RWPE2 (cell line): ENCODE measurements around the gene MALRD1.
A peak's percentile ranks its signal among the peaks of the same experiment; 100 is the strongest.

Experiments used
- ATAC-seq: fragments of 200-7000 bp; cut with Tn5 transposase; 3 replicates; pipeline ENCODE4 v1.9.1; 2021; ENCODE audit warnings: low read depth
- DNase-seq: peaks from one replicate; pipeline ENCODE4 v3.0.0-alpha.2; 2020; ENCODE audit warnings: low spot score
- H3K27ac ChIP-seq: fragments of 450-650 bp; 2 replicates; pipeline ENCODE4 v1.5.1; 2017; ENCODE audit warnings: mild to moderate bottlenecking; ENCODE audit not compliant: poor library complexity, severe bottlenecking
- H3K27me3 ChIP-seq: fragments of 250-450 bp; sonication (Bioruptor Pico); 2 replicates; pipeline ENCODE4 v1.5.1; 2021; ENCODE audit warnings: mild to moderate bottlenecking, moderate library complexity; ENCODE audit not compliant: insufficient read depth, poor library complexity, severe bottlenecking
- H3K36me3 ChIP-seq: fragments of 250-450 bp; sonication (Bioruptor Pico); 2 replicates; pipeline ENCODE4 v1.5.1; 2020; ENCODE audit warnings: low read depth, mild to moderate bottlenecking, moderate library complexity
- H3K4me1 ChIP-seq: fragments of 250-450 bp; sonication (Bioruptor Pico); 2 replicates; pipeline ENCODE4 v1.5.1; 2021; ENCODE audit warnings: mild to moderate bottlenecking, moderate library complexity; ENCODE audit not compliant: insufficient read depth, poor library complexity, severe bottlenecking
- H3K4me3 ChIP-seq: fragments of 250-450 bp; sonication (Bioruptor Pico); 2 replicates; pipeline ENCODE4 v1.5.1; 2021; ENCODE audit warnings: mild to moderate bottlenecking, moderate library complexity; ENCODE audit not compliant: severe bottlenecking
- H3K9me3 ChIP-seq: fragments of 250-450 bp; sonication (Bioruptor Pico); 2 replicates; pipeline ENCODE4 v1.5.1; 2021; ENCODE audit warnings: mild to moderate bottlenecking, moderate library complexity; ENCODE audit not compliant: severe bottlenecking
- TF ChIP-seq, protein P1 (sequence below): fragments of 450-650 bp; IDR thresholded peaks from one replicate; pipeline ENCODE4 v1.5.1; 2017; ENCODE audit warnings: mild to moderate bottlenecking, moderate library complexity; ENCODE audit not compliant: poor library complexity, severe bottlenecking

The MALRD1 gene

DNA sequence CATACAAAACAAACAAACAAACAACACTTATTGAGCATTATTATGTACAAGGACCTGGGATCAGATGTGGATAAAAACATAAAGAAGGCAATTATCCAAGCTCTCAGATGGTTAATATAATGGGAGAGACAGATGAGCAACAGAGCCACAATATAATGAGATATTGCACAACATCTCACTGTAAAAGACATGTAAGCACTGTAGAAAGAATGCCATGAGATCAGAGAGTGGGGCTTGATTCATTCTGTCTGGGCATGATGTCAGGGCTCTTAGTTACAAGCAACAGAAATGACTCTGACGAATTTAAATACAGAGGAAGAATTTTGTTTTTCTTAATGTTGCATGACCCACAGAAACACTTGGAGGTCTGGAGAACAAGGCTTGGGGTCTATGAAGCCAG is 602.9 kb downstream of the MALRD1 start:
- Histone ChIP-seq H3K27me3 (no peaks in the 10 kb centered on the region), H3K4me1 (peaks cover 15% of the 10 kb centered on the region), H3K27ac (peak overlapping the region; percentile 39), H3K4me3 (no peak overlapping the region), H3K36me3 (no peaks in the 10 kb centered on the region), H3K9me3 (peaks cover 3% of the 10 kb centered on the region)
- TF ChIP-seq, protein P1, sequence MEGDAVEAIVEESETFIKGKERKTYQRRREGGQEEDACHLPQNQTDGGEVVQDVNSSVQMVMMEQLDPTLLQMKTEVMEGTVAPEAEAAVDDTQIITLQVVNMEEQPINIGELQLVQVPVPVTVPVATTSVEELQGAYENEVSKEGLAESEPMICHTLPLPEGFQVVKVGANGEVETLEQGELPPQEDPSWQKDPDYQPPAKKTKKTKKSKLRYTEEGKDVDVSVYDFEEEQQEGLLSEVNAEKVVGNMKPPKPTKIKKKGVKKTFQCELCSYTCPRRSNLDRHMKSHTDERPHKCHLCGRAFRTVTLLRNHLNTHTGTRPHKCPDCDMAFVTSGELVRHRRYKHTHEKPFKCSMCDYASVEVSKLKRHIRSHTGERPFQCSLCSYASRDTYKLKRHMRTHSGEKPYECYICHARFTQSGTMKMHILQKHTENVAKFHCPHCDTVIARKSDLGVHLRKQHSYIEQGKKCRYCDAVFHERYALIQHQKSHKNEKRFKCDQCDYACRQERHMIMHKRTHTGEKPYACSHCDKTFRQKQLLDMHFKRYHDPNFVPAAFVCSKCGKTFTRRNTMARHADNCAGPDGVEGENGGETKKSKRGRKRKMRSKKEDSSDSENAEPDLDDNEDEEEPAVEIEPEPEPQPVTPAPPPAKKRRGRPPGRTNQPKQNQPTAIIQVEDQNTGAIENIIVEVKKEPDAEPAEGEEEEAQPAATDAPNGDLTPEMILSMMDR: no peak
- DNase-seq: no peak
- ATAC-seq: peak; percentile 62

DNA sequence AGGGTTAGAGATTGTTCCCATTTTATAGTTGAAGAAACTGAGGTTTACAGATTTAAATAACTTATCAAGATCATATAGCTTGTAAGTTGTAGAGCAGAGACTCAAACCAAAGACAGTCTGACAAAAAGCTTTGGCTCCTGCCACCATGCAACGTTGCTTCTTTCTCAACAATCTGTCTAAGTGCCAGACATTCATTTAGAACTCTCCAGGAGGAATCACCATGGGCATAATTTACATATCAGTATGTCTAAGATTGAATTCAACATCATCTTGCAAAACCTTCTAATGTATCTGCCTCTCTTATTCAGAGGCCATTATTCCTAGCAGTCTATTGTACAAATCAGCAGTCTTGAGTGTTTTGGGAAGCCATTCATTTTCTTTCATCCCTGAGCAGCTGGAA is 604.1 kb downstream of the MALRD1 start:
- DNase-seq: no peak
- Histone ChIP-seq H3K27ac (no peak overlapping the region), H3K4me3 (no peak overlapping the region), H3K27me3 (no peaks in the 10 kb centered on the region), H3K4me1 (peaks cover 15% of the 10 kb centered on the region), H3K36me3 (no peaks in the 10 kb centered on the region), H3K9me3 (peaks cover 3% of the 10 kb centered on the region)
- TF ChIP-seq, protein P1: no peak
- ATAC-seq: no peak

DNA sequence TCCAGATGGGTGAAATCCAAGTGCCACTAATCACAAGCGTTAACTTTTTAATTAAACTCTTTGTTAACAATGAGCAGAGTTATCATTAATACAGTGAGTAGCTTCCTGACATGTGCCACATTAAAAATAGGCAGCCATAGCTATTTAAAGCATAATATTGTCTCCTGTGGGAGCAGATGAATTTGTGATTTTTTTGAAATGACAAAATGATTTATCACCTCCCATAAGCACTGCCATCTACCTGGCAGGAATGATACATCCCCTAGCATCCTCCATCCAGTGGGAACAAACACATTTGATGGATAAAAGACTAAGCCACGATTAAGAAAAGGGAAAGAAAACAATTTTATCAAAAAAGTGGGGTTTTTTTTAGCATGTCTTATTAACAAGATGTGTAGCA is 605.3 kb downstream of the MALRD1 start:
- Histone ChIP-seq H3K4me1 (peaks cover 15% of the 10 kb centered on the region), H3K4me3 (no peak overlapping the region)
- TF ChIP-seq, protein P1: no peak

DNA sequence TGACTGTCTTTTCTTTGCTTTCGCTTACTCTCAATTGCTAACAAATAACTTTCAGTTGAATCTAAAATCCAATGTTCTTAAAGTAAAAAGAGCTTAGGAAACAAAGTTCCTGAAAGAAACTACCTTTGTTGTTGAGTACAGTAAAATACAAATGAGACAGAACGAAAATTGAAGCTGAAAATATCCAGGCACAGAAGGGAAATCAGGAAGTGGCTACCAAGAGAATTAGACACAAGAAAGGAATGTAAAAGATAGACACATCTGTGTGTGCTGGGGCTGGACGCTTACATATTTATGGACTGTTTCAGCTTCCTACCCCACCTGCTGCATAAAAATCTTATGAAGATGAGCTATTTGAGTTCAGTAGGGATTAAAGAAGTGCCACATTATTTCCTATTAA is 606.0 kb downstream of the MALRD1 start:
- Histone ChIP-seq H3K27ac (peak overlapping the region; percentile 93), H3K27me3 (no peaks in the 10 kb centered on the region), H3K36me3 (no peaks in the 10 kb centered on the region), H3K4me3 (no peak overlapping the region), H3K9me3 (peaks cover 3% of the 10 kb centered on the region), H3K4me1 (peaks cover 15% of the 10 kb centered on the region)
- ATAC-seq: peak; percentile 99
- DNase-seq: no peak
- TF ChIP-seq, protein P1: no peak

More for the DNA sequence above, 605.3 kb downstream of the MALRD1 start:
- no peak for ATAC-seq
- no peak for DNase-seq
- no peaks in the 10 kb centered on the region for H3K36me3 ChIP-seq
- peak overlapping the region; percentile 93 for H3K27ac ChIP-seq
- no peaks in the 10 kb centered on the region for H3K27me3 ChIP-seq
- H3K9me3 ChIP-seq: peaks cover 3% of the 10 kb centered on the region

DNA sequence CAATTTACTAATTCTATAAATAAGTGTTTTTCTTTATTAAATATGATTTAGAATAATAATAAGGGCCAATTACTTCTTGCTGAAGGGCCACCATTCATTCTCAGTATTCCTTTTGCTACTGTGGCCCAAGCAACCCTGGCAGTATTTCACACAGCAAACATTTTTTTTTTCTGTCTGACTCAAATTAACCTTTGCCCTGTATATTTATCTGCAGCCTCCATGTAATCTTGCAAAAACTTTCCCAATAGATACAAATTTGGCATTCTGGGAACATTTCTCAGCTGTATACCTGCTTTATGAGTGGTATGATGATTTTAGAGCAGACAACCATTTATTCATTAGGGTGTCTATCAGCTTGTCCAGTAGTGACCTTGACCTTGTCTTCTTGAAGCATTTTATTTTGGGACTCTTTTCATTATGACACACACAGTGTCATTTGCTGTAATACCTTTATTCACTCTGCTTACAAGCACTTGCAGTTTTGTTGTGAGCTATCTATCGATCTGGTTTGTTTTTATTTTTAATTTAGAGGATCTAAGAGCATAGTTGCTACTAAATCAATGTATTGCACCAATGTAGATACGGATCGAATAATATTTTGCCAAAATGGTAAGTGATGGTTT is 607.9 kb downstream of the MALRD1 start:
- ATAC-seq: no peak

More for the DNA sequence above, 607.9 kb downstream of the MALRD1 start:
- TF ChIP-seq, protein P1: no peak
- Histone ChIP-seq H3K27ac (peak overlapping the region; percentile 93), H3K27me3 (no peaks in the 10 kb centered on the region), H3K4me1 (peaks cover 15% of the 10 kb centered on the region), H3K36me3 (no peaks in the 10 kb centered on the region), H3K9me3 (no peaks in the 10 kb centered on the region), H3K4me3 (no peak overlapping the region)
- no peak for DNase-seq
